Suprapubic skin (tissue), 3 donors: ENCODE results near the gene PACS2.

Experiments used
- CTCF ChIP-seq, 2 donors: fragments of 200-600 bp in 1 of 2; fragments of 450-650 bp in 1 of 2; sonication (generic) in 1 of 2; IDR thresholded peaks; one replicate each; pipeline ENCODE4 v1.5.1; 2016 to 2019; ENCODE audit warnings: antibody characterized with exemption in 2 of 2, mild to moderate bottlenecking in 1 of 2, moderate library complexity in 1 of 2
- POLR2A ChIP-seq, 2 donors: fragments of 450-650 bp; IDR thresholded peaks; one replicate each; pipeline ENCODE4 v1.6.1; 2017; ENCODE audit warnings: antibody characterized with exemption in 2 of 2, mild to moderate bottlenecking in 2 of 2, moderate library complexity in 2 of 2

- TF ChIP-seq POLR2A (IDR thresholded peaks at IDR 0.05) (no peak), CTCF (IDR thresholded peaks at IDR 0.05) (no peak)
These were observed 72.3 kb downstream of the PACS2 start for GRCh38 chr14:105386581-105387529.
